Measurements from ENCODE around the gene COL11A2.

The COL11A2 gene

GRCh38 chr6:33193619-33194018 is 1.4 kb upstream of the COL11A2 start:
- no peak for DNase-seq (ENCODE audit: low spot score)

GRCh38 chr6:33192671-33193602 is 670 bp upstream of the COL11A2 start:
- DNase-seq (ENCODE audit: low spot score) = no peak

GRCh38 chr6:33191383-33192104 is 723 bp downstream of the COL11A2 start:
- DNase-seq (ENCODE audit: low spot score) = no peak

- no peak for DNase-seq (ENCODE audit: low spot score)
Measured at GRCh38 chr6:33190504-33191107, 1.7 kb downstream of the COL11A2 start.

- no peak for DNase-seq (ENCODE audit: low spot score)
Measured at GRCh38 chr6:33189625-33190448, 2.4 kb downstream of the COL11A2 start.

GRCh38 chr6:33189164-33189563 is 3.1 kb downstream of the COL11A2 start:
- no peak for DNase-seq (ENCODE audit: low spot score)

GRCh38 chr6:33187809-33188208 is 4.5 kb downstream of the COL11A2 start:
- no peak for DNase-seq (ENCODE audit: low spot score)

- DNase-seq (ENCODE audit: low spot score) = no peak
Measured at GRCh38 chr6:33185654-33186187, 6.5 kb downstream of the COL11A2 start.

- DNase-seq (ENCODE audit: low spot score) = no peak
Measured at GRCh38 chr6:33185190-33185589, 7.1 kb downstream of the COL11A2 start.

GRCh38 chr6:33183071-33183683 is 9.1 kb downstream of the COL11A2 start:
- no peak for DNase-seq (ENCODE audit: low spot score)

- DNase-seq (ENCODE audit: low spot score) = no peak
Measured at GRCh38 chr6:33181141-33181540, 11.1 kb downstream of the COL11A2 start.

- DNase-seq (ENCODE audit: low spot score) = no peak
Measured at GRCh38 chr6:33178755-33179475, 13.4 kb downstream of the COL11A2 start.

GRCh38 chr6:33177552-33178446 is 14.5 kb downstream of the COL11A2 start:
- DNase-seq (ENCODE audit: low spot score) = no peak

- no peak for DNase-seq (ENCODE audit: low spot score)
Measured at GRCh38 chr6:33176906-33177305, 15.4 kb downstream of the COL11A2 start.

GRCh38 chr6:33175436-33176069 is 16.7 kb downstream of the COL11A2 start:
- DNase-seq (ENCODE audit: low spot score) = no peak

GRCh38 chr6:33174784-33175183 is 17.5 kb downstream of the COL11A2 start:
- DNase-seq (ENCODE audit: low spot score) = no peak

- no peak for DNase-seq (ENCODE audit: low spot score)
Measured at GRCh38 chr6:33173535-33174180, 18.6 kb downstream of the COL11A2 start.
